Measurements from ENCODE around the gene SGSM2.
A peak's percentile ranks its signal among the peaks of the same experiment; 100 is the strongest.
"Not testable (repeated sequence)": the region's sequence is repeated elsewhere in the genome, so short reads cannot be mapped to it uniquely, and the experiment has no call there.

SGSM2 gene, protein sequence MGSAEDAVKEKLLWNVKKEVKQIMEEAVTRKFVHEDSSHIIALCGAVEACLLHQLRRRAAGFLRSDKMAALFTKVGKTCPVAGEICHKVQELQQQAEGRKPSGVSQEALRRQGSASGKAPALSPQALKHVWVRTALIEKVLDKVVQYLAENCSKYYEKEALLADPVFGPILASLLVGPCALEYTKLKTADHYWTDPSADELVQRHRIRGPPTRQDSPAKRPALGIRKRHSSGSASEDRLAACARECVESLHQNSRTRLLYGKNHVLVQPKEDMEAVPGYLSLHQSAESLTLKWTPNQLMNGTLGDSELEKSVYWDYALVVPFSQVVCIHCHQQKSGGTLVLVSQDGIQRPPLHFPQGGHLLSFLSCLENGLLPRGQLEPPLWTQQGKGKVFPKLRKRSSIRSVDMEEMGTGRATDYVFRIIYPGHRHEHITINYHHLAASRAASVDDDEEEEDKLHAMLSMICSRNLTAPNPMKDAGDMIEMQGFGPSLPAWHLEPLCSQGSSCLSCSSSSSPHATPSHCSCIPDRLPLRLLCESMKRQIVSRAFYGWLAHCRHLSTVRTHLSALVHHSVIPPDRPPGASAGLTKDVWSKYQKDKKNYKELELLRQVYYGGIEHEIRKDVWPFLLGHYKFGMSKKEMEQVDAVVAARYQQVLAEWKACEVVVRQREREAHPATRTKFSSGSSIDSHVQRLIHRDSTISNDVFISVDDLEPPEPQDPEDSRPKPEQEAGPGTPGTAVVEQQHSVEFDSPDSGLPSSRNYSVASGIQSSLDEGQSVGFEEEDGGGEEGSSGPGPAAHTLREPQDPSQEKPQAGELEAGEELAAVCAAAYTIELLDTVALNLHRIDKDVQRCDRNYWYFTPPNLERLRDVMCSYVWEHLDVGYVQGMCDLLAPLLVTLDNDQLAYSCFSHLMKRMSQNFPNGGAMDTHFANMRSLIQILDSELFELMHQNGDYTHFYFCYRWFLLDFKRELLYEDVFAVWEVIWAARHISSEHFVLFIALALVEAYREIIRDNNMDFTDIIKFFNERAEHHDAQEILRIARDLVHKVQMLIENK

DNA sequence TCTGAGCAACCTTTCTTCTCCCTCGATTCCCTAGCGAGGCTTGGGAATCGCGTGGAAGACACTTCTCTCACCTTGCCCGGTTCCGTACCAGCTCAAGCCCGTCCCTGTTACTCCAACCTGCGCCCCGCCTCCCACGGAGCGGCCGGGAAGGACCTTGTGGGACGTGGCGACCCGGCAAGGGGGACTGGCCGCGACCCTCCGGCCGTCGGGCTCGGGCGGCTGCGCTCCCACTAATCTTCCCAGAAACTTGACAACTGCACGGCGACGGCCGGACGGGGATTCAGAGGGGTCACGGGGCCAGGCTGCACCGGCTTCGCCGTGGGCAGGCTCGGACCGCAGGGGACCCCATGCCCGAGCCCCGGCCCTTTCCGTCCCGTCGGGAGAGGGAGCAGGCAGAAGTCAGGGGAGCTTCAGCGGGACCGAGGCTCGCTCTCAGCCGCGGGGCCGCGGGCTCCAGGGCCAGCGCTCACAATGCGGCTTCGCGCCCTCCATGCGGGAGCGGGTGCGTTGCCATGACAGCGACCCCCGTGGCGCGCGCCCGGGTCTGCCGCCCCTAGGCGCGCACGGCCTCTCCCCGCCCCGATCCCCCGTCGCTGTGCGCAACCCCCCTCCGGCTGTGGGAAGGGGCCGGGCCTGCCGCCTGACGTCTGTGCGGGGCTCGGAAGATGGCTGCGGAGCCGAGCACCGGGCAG, at the start of gene SGSM2:
SGSM2 (plus strand) TSS at position 650 of the 692 bp plus-strand sequence. CDS start 188 bp downstream, outside the sequence.
- DNase-seq = peak; percentile 72

- DNase-seq = no peak
Observed at GRCh38 chr17:2289878-2290478, 47.3 kb upstream of the SGSM2 start.

- no peak for DNase-seq
Observed at GRCh38 chr17:2292100-2292499, 45.2 kb upstream of the SGSM2 start.

- no peak for DNase-seq
Observed at GRCh38 chr17:2295575-2295974, 41.7 kb upstream of the SGSM2 start.

GRCh38 chr17:2297023-2297422, 40.3 kb upstream of the SGSM2 start:
- DNase-seq = no peak

DNA sequence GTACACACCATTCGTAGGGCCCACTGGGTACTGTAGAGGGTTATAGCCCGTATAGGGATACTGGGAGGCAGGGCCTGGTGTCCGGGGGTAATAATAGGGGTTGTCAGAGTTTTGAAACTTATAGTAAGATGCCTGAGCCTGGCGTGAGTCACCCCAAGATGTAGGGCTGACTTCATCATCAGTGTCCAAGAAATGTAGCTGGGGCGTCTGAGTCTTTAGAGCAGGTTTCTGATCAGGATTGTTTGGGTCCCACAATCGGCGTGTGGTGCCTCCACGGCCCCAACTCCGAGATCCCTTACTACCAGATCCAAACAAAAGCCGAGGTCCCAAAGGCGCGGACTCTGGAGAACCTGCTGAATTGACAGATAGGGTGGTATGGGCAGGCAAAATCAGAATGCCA, 38.2 kb upstream of the SGSM2 start:
- DNase-seq = no peak

- no peak for DNase-seq
Observed at GRCh38 chr17:2299756-2300155, 37.5 kb upstream of the SGSM2 start.

GRCh38 chr17:2302778-2303203, 34.5 kb upstream of the SGSM2 start:
- no peak for DNase-seq

GRCh38 chr17:2303204-2304188, 33.8 kb upstream of the SGSM2 start, which contains the start of the genes SMG6 and SRR:
Gene SMG6, minus strand, starts transcription at chr17:2303785. Its CDS starts 65 bp downstream, at chr17:2303720.
Gene SRR, plus strand, starts transcription at chr17:2303950. Its CDS starts 11,611 bp downstream, at chr17:2315561.
- peak; percentile 87 for DNase-seq

DNA sequence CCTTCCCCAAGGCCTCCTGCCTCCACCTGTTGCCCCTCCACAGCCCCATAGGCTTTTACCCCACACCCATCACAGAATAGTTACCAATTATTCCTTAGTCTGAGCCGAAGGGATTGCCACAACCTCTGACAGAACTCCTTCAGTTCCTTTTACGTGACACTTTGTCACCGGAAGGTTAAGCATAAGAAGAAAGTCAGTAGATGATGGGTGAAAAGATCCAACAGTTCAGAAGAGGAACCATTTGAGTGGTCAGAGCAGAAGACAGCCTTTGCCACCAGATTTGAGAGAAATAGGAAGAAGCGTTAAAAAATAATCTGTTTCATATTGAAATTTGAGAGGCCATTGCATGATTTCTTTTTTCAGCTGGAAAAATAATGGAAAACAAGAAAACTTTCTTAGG, 32.4 kb upstream of the SGSM2 start:
- no peak for DNase-seq

GRCh38 chr17:2309338-2310154, 27.8 kb upstream of the SGSM2 start:
- no peak for DNase-seq

DNA sequence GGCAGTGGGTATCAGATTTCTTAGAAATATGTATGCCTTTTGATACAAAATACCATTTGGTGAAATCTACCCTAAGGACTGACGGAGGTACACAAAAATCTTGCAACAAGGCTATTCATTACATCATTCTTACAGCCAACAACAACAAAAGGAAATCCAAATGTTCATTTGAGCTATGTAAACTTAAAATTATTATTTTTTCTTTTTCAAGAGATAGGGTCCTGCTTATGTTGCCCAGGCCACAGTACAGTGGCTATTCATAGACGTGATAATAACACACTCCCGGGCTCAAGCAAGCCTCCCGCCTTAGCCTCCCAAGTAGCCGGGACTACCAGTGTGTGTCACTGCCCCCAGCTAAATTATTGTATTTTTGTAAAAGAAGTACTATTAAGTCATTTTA, 24.6 kb upstream of the SGSM2 start:
- DNase-seq = no peak

GRCh38 chr17:2316916-2317205, 20.4 kb upstream of the SGSM2 start:
- not testable (repeated sequence) for DNase-seq

DNA sequence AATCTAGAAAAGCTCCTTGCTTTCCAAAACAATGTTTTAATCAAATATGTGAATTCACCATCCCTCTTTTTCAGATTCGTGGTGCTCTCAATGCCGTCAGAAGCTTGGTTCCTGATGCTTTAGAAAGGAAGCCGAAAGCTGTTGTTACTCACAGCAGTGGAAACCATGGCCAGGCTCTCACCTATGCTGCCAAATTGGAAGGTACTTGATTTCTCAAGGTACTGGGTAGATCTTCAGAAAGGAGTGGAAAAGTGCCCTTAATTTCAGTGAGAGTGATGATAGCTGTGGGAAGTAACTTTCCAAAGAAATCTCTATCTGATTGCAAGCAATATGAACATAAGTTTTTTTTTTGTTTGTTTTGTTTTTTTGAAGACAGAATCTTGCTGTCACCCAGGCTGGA, 19.5 kb upstream of the SGSM2 start:
- no peak for DNase-seq

DNA sequence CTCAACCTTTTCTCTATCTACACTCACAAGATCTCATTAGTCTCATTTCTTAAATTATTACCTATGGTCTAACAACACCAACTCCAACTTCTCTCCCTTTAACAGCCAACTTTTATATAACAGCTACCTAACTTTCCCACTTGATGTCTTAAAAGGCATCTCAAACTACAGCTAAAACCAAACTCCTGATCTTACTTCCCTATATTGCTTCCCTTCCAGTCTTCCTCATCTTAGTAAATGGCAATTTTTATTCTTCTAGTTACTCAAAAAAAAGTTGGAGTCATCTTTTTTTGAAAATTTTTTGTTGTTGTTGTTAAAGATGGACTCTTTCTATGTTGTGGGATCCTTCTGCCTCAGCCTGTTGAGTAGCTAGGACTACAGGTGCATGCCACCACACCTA, 18.2 kb upstream of the SGSM2 start:
- no peak for DNase-seq

DNA sequence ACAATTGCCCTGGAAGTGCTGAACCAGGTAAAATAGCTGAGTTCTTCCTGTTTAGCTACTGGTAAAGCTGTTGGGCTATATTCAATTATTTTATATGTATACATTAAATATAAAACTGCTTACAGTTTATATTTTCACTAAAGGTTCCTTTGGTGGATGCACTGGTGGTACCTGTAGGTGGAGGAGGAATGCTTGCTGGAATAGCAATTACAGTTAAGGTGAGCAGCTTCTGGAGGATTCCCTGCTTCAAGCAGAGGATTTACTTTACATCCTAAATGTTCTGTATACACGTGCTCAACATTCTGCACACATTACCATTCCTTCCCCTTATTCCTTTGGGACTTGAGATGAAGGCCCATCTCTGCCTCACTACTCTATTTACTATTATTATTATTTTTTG, 15.9 kb upstream of the SGSM2 start:
- no peak for DNase-seq

DNA sequence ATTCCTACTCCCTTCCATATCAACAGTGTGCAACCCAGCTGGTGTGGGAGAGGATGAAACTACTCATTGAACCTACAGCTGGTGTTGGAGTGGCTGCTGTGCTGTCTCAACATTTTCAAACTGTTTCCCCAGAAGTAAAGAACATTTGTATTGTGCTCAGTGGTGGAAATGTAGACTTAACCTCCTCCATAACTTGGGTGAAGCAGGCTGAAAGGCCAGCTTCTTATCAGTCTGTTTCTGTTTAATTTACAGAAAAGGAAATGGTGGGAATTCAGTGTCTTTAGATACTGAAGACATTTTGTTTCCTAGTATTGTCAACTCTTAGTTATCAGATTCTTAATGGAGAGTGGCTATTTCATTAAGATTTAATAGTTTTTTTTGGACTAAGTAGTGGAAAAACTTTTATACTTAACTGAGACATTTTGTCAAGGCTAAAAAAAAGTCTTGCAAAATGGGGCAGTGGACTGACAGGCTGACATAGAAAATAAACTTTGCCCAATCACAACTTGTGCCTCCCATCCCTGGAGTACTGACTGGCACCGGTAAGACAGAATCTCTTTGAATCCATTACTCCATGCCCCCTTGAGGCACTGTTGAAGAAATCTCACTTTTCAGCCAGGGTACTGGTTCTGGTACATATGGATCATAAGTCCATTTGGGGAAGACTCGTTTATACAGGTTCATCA, 13.5 kb upstream of the SGSM2 start:
- DNase-seq = no peak

- no peak for DNase-seq
Observed at GRCh38 chr17:2331303-2331702, 6.0 kb upstream of the SGSM2 start.

GRCh38 chr17:2335726-2336214, 1.5 kb upstream of the SGSM2 start:
- no peak for DNase-seq
